Subcutaneous abdominal adipose tissue (tissue), 5 donors: ENCODE data around the gene SORL1.

Source experiments
- H3K27ac ChIP-seq: one replicate; pipeline ENCODE4 v1.7.0; 2013; ENCODE audit warnings: low read depth, mild to moderate bottlenecking, inconsistent platforms, low read length, moderate library complexity
- H3K27me3 ChIP-seq, 5 donors: one replicate each; pipeline ENCODE4 v1.7.0; 2013; ENCODE audit warnings: low read length in 5 of 5, inconsistent platforms in 1 of 5; ENCODE audit not compliant: control insufficient read depth in 5 of 5, insufficient read depth in 4 of 5
- H3K36me3 ChIP-seq, 5 donors: one replicate each; pipeline ENCODE4 v1.7.0; 2013; ENCODE audit warnings: low read length in 5 of 5; ENCODE audit not compliant: control insufficient read depth in 5 of 5, insufficient read depth in 5 of 5
- H3K4me1 ChIP-seq, 5 donors: one replicate each; pipeline ENCODE4 v1.7.0; 2013; ENCODE audit warnings: low read length in 5 of 5, mild to moderate bottlenecking in 3 of 5, moderate library complexity in 1 of 5; ENCODE audit not compliant: control insufficient read depth in 5 of 5, insufficient read depth in 5 of 5
- H3K4me3 ChIP-seq, 5 donors: one replicate each; pipeline ENCODE4 v1.7.0; 2013; ENCODE audit warnings: low read length in 5 of 5, low read depth in 1 of 5
- H3K9ac ChIP-seq, 5 donors: one replicate each; pipeline ENCODE4 v1.7.0; 2013; ENCODE audit warnings: low read length in 5 of 5, mild to moderate bottlenecking in 4 of 5, moderate library complexity in 3 of 5
- H3K9me3 ChIP-seq, 5 donors: one replicate each; pipeline ENCODE4 v1.7.0; 2013; ENCODE audit warnings: low read length in 5 of 5; ENCODE audit not compliant: control insufficient read depth in 5 of 5
- donor health status: healthy.
- donor health status: healthy.
- donor health status: healthy.
- donor health status: healthy.
- donor health status: healthy.

Gene SORL1

GRCh38 chr11:121460941-121461514, 8.9 kb downstream of the SORL1 start:
- Histone ChIP-seq H3K9ac (no peak overlapping the region), H3K4me1 (peaks cover 0 to 19% (median 12%) of the 10 kb centered on the region in 5 donors)

GRCh38 chr11:121461843-121462242, 9.7 kb downstream of the SORL1 start:
- H3K27ac ChIP-seq = no peak overlapping the region
- H3K9ac ChIP-seq = no peak overlapping the region
- no peaks in the 10 kb centered on the region for H3K36me3 ChIP-seq
- peaks cover 0 to 25% (median 19%) of the 10 kb centered on the region in 5 donors for H3K4me1 ChIP-seq
- H3K4me3 ChIP-seq = no peak overlapping the region
- no peaks in the 10 kb centered on the region for H3K27me3 ChIP-seq
- H3K9me3 ChIP-seq = no peaks in the 10 kb centered on the region

More at GRCh38 chr11:121460941-121461514, 8.9 kb downstream of the SORL1 start:
- Histone ChIP-seq H3K27ac (peak overlapping the region; percentile 5), H3K27me3 (no peaks in the 10 kb centered on the region), H3K9me3 (no peaks in the 10 kb centered on the region), H3K36me3 (no peaks in the 10 kb centered on the region), H3K4me3 (peak overlapping the region in 1 of 5 donors; percentile 33)

- Histone ChIP-seq H3K27ac (no peak overlapping the region), H3K4me1 (peaks cover 0 to 27% (median 19%) of the 10 kb centered on the region in 5 donors), H3K4me3 (no peak overlapping the region), H3K27me3 (peaks cover 0 to 5% (median 2%) of the 10 kb centered on the region in 5 donors), H3K9me3 (no peaks in the 10 kb centered on the region), H3K36me3 (no peaks in the 10 kb centered on the region), H3K9ac (no peak overlapping the region)
Observed at GRCh38 chr11:121463689-121464335, 11.7 kb downstream of the SORL1 start.

- H3K4me3 ChIP-seq = no peak overlapping the region
- no peaks in the 10 kb centered on the region for H3K36me3 ChIP-seq
- H3K4me1 ChIP-seq = peaks cover 0 to 27% (median 19%) of the 10 kb centered on the region in 5 donors
- no peak overlapping the region for H3K9ac ChIP-seq
- no peaks in the 10 kb centered on the region for H3K9me3 ChIP-seq
- H3K27ac ChIP-seq = no peak overlapping the region
- peaks cover 0 to 5% (median 2%) of the 10 kb centered on the region in 5 donors for H3K27me3 ChIP-seq
Observed at GRCh38 chr11:121464352-121464946, 12.3 kb downstream of the SORL1 start.

- no peaks in the 10 kb centered on the region for H3K9me3 ChIP-seq
- peaks cover 0 to 5% (median 2%) of the 10 kb centered on the region in 5 donors for H3K27me3 ChIP-seq
- no peak overlapping the region for H3K9ac ChIP-seq
- peaks cover 0 to 25% (median 18%) of the 10 kb centered on the region in 5 donors for H3K4me1 ChIP-seq
- no peaks in the 10 kb centered on the region for H3K36me3 ChIP-seq
- no peak overlapping the region for H3K4me3 ChIP-seq
- no peak overlapping the region for H3K27ac ChIP-seq
Observed at GRCh38 chr11:121465709-121466062, 13.6 kb downstream of the SORL1 start.

- Histone ChIP-seq H3K27ac (no peak overlapping the region), H3K4me3 (no peak overlapping the region), H3K36me3 (no peaks in the 10 kb centered on the region), H3K27me3 (peaks cover 0 to 5% (median 2%) of the 10 kb centered on the region in 5 donors), H3K4me1 (peaks cover 0 to 20% (median 12%) of the 10 kb centered on the region in 5 donors), H3K9me3 (no peaks in the 10 kb centered on the region), H3K9ac (no peak overlapping the region)
Observed at GRCh38 chr11:121466063-121466794, 14.1 kb downstream of the SORL1 start.

- Histone ChIP-seq H3K4me1 (peaks cover 0 to 12% (median 3%) of the 10 kb centered on the region in 5 donors), H3K4me3 (no peak overlapping the region), H3K9me3 (no peaks in the 10 kb centered on the region), H3K36me3 (no peaks in the 10 kb centered on the region), H3K9ac (no peak overlapping the region), H3K27ac (no peak overlapping the region), H3K27me3 (peaks cover 0 to 5% (median 2%) of the 10 kb centered on the region in 5 donors)
Observed at GRCh38 chr11:121467471-121467870, 15.4 kb downstream of the SORL1 start.

- Histone ChIP-seq H3K27ac (no peak overlapping the region), H3K9ac (no peak overlapping the region), H3K9me3 (no peaks in the 10 kb centered on the region), H3K27me3 (peaks cover 0 to 5% (median 2%) of the 10 kb centered on the region in 5 donors), H3K4me1 (peaks cover 0 to 12% (median 3%) of the 10 kb centered on the region in 5 donors), H3K4me3 (no peak overlapping the region), H3K36me3 (no peaks in the 10 kb centered on the region)
Observed at GRCh38 chr11:121467965-121468364, 15.9 kb downstream of the SORL1 start.

GRCh38 chr11:121469910-121470309, 17.8 kb downstream of the SORL1 start:
- H3K36me3 ChIP-seq = no peaks in the 10 kb centered on the region
- H3K4me1 ChIP-seq = peaks cover 0 to 12% (median 1%) of the 10 kb centered on the region in 5 donors
- peaks cover 0 to 5% (median 2%) of the 10 kb centered on the region in 5 donors for H3K27me3 ChIP-seq
- no peak overlapping the region for H3K27ac ChIP-seq
- no peaks in the 10 kb centered on the region for H3K9me3 ChIP-seq
- no peak overlapping the region for H3K4me3 ChIP-seq
- no peak overlapping the region for H3K9ac ChIP-seq
